ENCODE results near the gene EYS.

DNA sequence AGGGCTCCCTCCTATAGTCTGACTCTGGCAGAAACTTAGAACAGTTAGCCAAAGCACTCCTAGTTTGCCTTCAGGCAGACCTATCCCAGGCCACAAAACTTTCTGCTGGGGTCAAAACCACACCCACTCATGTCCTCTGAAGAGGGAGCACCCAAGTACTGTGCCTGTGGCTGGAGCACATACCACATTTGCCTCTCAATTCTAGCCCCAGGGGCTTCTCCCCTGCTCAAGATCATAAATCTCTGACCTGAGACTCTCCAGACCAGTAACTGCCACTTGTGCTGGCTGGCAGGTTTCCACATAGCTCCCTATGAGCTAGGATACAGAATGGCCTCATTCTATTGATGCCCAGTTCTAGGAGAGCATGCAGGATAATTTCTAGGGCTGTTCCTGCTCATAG is 781.0 kb downstream of the EYS start:
- TF ChIP-seq, protein P1, sequence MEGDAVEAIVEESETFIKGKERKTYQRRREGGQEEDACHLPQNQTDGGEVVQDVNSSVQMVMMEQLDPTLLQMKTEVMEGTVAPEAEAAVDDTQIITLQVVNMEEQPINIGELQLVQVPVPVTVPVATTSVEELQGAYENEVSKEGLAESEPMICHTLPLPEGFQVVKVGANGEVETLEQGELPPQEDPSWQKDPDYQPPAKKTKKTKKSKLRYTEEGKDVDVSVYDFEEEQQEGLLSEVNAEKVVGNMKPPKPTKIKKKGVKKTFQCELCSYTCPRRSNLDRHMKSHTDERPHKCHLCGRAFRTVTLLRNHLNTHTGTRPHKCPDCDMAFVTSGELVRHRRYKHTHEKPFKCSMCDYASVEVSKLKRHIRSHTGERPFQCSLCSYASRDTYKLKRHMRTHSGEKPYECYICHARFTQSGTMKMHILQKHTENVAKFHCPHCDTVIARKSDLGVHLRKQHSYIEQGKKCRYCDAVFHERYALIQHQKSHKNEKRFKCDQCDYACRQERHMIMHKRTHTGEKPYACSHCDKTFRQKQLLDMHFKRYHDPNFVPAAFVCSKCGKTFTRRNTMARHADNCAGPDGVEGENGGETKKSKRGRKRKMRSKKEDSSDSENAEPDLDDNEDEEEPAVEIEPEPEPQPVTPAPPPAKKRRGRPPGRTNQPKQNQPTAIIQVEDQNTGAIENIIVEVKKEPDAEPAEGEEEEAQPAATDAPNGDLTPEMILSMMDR (IDR thresholded peaks at IDR 0.05; ENCODE audit: low read depth, low read length, poor library complexity, severe bottlenecking) = no peak
- TF ChIP-seq EZH2phosphoT487 (IDR thresholded peaks at IDR 0.05; ENCODE audit: borderline replicate concordance, low read length) = no peak
